HCT116 (cell line): Measurements from ENCODE around the gene ERMP1. TPM values are rescaled to one million over a fixed set of nuclear protein-coding genes. Genes with fewer than 3 reads are reported as not detected.

Experiments used
- ATAC-seq: fragments of 200-7000 bp; cut with Tn5 transposase; 2 replicates; pipeline ENCODE4 v1.9.1; 2020; ENCODE audit warnings: mild to moderate bottlenecking, moderate library complexity
- BruUV-seq: library from RNA; stranded (reverse); fragments of 400-500 nt; replicated peaks from 2 replicates; lab custom pipeline; 2021; lab: Mats Ljungman, UMichigan
- CTCF ChIA-PET: fragments of 300-600 bp; sonication (Branson Sonifier 250); formaldehyde crosslinking; loops from one replicate; lab custom pipeline; 2021; ENCODE audit warnings: antibody characterized with exemption; lab: Charles Lee
- POLR2A ChIA-PET: fragments of 300-600, 350-600 bp; sonication (Branson Sonifier 250); formaldehyde crosslinking; loops from one replicate; lab custom pipeline; 2021; ENCODE audit warnings: antibody characterized with exemption; lab: Charles Lee
- RAD21 ChIA-PET, 2 experiments: fragments of 300-600 bp; sonication (Branson Sonifier 250); formaldehyde crosslinking; loops; one replicate each; lab custom pipeline; 2023; ENCODE audit warnings: low total read pairs in 2 of 2; ENCODE audit not compliant: uncharacterized antibody in 2 of 2, unreplicated experiment in 2 of 2, low non-redundant PET in 1 of 2; lab: Charles Lee
- DNase-seq: peaks from one replicate; pipeline ENCODE4 v3.0.0-alpha.2; 2010; ENCODE audit warnings: low read depth, low spot score
- H2AFZ ChIP-seq: fragments of 200-600 bp; shearing (Covaris generic), sonication (generic); 2 replicates; pipeline ENCODE4 v1.6.1; 2017; ENCODE audit warnings: low read depth, mixed run types, mixed read lengths, antibody characterized with exemption, low read length; ENCODE audit not compliant: poor library complexity, severe bottlenecking
- H3K27ac ChIP-seq: 2 replicates; pipeline ENCODE4 v1.5.1; 2012; ENCODE audit warnings: low read depth, low read length
- H3K27me3 ChIP-seq: fragments of 200-600 bp; sonication (generic); 2 replicates; pipeline ENCODE4 v1.6.1; 2016; ENCODE audit warnings: mixed run types, low read length, mixed read lengths; ENCODE audit not compliant: insufficient read depth
- H3K36me3 ChIP-seq, 2 experiments: fragments of 200-500 bp in 1 of 2; fragments of 200-600 bp in 1 of 2; sonication (Bioruptor generic) in 1 of 2; sonication (generic) in 1 of 2; 2 replicates each; pipeline versions ENCODE4 v1.5.1 to v1.6.1; 2014 to 2016; ENCODE audit warnings: low read length in 2 of 2, inconsistent platforms in 1 of 2, mixed read lengths in 1 of 2, mixed run types in 1 of 2; ENCODE audit not compliant: insufficient read depth in 2 of 2, control insufficient read depth in 1 of 2
- H3K4me1 ChIP-seq, 2 experiments: fragments of 200-600 bp in 1 of 2; sonication (generic) in 1 of 2; 2 replicates each; pipeline versions ENCODE4 v1.5.1 to v1.6.1; 2012 to 2017; ENCODE audit warnings: low read length in 2 of 2, inconsistent platforms in 1 of 2, mild to moderate bottlenecking in 1 of 2, mixed read lengths in 1 of 2, mixed run types in 1 of 2, moderate library complexity in 1 of 2; ENCODE audit not compliant: insufficient read depth in 2 of 2, control insufficient read depth in 1 of 2
- H3K4me2 ChIP-seq: fragments of 200-600 bp; sonication (generic); 2 replicates; pipeline ENCODE4 v1.6.1; 2017; ENCODE audit warnings: mixed run types, low read length, mixed read lengths
- H3K4me3 ChIP-seq, 2 experiments: fragments of 200-600 bp in 1 of 2; sonication (generic) in 1 of 2; replicated peaks in 1 of 2; 2 replicates each; pipeline ENCODE4 v1.5.1; 2011 to 2016; ENCODE audit warnings: low read length in 2 of 2, control low read depth in 1 of 2, low read depth in 1 of 2, mild to moderate bottlenecking in 1 of 2, mixed read lengths in 1 of 2, mixed run types in 1 of 2
- H3K79me2 ChIP-seq: fragments of 200-600 bp; sonication (generic); 2 replicates; pipeline ENCODE4 v1.6.1; 2017; ENCODE audit warnings: mild to moderate bottlenecking, mixed run types, low read length, moderate library complexity, mixed read lengths; ENCODE audit not compliant: insufficient read depth
- H3K9ac ChIP-seq: fragments of 200-600 bp; sonication (generic); 2 replicates; pipeline ENCODE4 v1.6.1; 2016; ENCODE audit warnings: low read length, mixed read lengths
- H3K9me2 ChIP-seq: fragments of 200-600 bp; sonication (generic), shearing (Covaris generic); 2 replicates; pipeline ENCODE4 v1.6.1; 2017; ENCODE audit warnings: mixed run types, mild to moderate bottlenecking, moderate library complexity; ENCODE audit not compliant: insufficient read depth
- H3K9me3 ChIP-seq, 2 experiments: fragments of 200-500 bp in 1 of 2; fragments of 200-600 bp in 1 of 2; sonication (Bioruptor generic) in 1 of 2; sonication (generic) in 1 of 2; 2 replicates each; pipeline ENCODE4 v1.6.1; 2014 to 2017; ENCODE audit warnings: low read length in 2 of 2, mixed read lengths in 2 of 2, inconsistent platforms in 1 of 2, low read depth in 1 of 2, mild to moderate bottlenecking in 1 of 2, mixed run types in 1 of 2, moderate library complexity in 1 of 2; ENCODE audit not compliant: control insufficient read depth in 1 of 2, insufficient read depth in 1 of 2
- H4K20me1 ChIP-seq: fragments of 200-600 bp; sonication (generic), shearing (Covaris generic); 2 replicates; pipeline ENCODE4 v1.6.1; 2017; ENCODE audit warnings: mixed run types, mild to moderate bottlenecking, moderate library complexity; ENCODE audit not compliant: insufficient read depth
- ATF3 ChIP-seq: IDR thresholded peaks from 2 replicates; pipeline ENCODE4 v1.6.1; 2012
- ELF1 ChIP-seq: IDR thresholded peaks from 2 replicates; pipeline ENCODE4 v1.6.1; 2012; ENCODE audit warnings: low read depth, borderline replicate concordance
- EZH2 ChIP-seq: fragments of 200-600 bp; sonication (generic); IDR thresholded peaks from 2 replicates; pipeline ENCODE4 v1.6.1; 2017; ENCODE audit warnings: antibody characterized with exemption, mixed run types
- EZH2phosphoT487 ChIP-seq: fragments of 200-600 bp; IDR thresholded peaks from 2 replicates; pipeline ENCODE4 v1.6.1; 2018; ENCODE audit warnings: antibody characterized with exemption, borderline replicate concordance
- JUND ChIP-seq: IDR thresholded peaks from 2 replicates; pipeline ENCODE4 v1.6.1; 2012
- POLR2A ChIP-seq: IDR thresholded peaks from 2 replicates; pipeline ENCODE4 v1.7.0; 2011; ENCODE audit warnings: borderline replicate concordance; ENCODE audit not compliant: insufficient read depth, insufficient read length; ENCODE audit errors: extremely low read depth
- RAD21 ChIP-seq: IDR thresholded peaks from 2 replicates; pipeline ENCODE4 v1.6.1; 2012; ENCODE audit warnings: low read depth, mild to moderate bottlenecking
- SP1 ChIP-seq: IDR thresholded peaks from 2 replicates; pipeline ENCODE4 v1.6.1; 2012; ENCODE audit warnings: low read depth
- SRF ChIP-seq: IDR thresholded peaks from 2 replicates; pipeline ENCODE4 v1.6.1; 2012; ENCODE audit warnings: low read depth
- TCF7L2 ChIP-seq: IDR thresholded peaks from 2 replicates; pipeline ENCODE4 v1.7.0; 2011; ENCODE audit warnings: borderline replicate concordance, inconsistent platforms; ENCODE audit not compliant: insufficient read depth, insufficient read length; ENCODE audit errors: extremely low read depth
- YY1 ChIP-seq: IDR thresholded peaks from 2 replicates; pipeline ENCODE4 v1.6.1; 2011; ENCODE audit warnings: low read length, low read depth, moderate library complexity, mild to moderate bottlenecking; ENCODE audit not compliant: insufficient replicate concordance; ENCODE audit errors: extremely low read depth
- ZBTB33 ChIP-seq: IDR thresholded peaks from 2 replicates; pipeline ENCODE4 v1.6.1; 2011; ENCODE audit warnings: mild to moderate bottlenecking, low read length, moderate library complexity; ENCODE audit not compliant: insufficient replicate concordance; ENCODE audit errors: extremely low read depth
- ZFX ChIP-seq: fragments of 450-650 bp; IDR thresholded peaks from 2 replicates; pipeline ENCODE4 v1.6.1; 2017
- ZNF274 ChIP-seq: fragments of 200-500 bp; sonication (Bioruptor generic); IDR thresholded peaks from 2 replicates; pipeline ENCODE4 v1.6.1; 2014; ENCODE audit warnings: mild to moderate bottlenecking, low read depth, low read length, inconsistent platforms
- intact Hi-C: fragments of 100-400 bp; cut with micrococcal nuclease; formaldehyde crosslinking; loops from 2 replicates; pipeline ENCODE4 v1.10.0; 2022
- total RNA-seq: library from RNA; stranded (reverse); gene quantifications from one replicate; pipeline ENCODE4 v1.2.1, GENCODE V29; 2021; ENCODE audit not compliant: unreplicated experiment
- TF ChIP-seq, protein P1 (sequence below): IDR thresholded peaks from 2 replicates; pipeline ENCODE4 v1.6.1; 2012; ENCODE audit warnings: low read depth
- TF ChIP-seq, protein P2 (sequence below): IDR thresholded peaks from 2 replicates; pipeline ENCODE4 v1.6.1; 2012

Gene ERMP1
- total RNA-seq, 1 experiment from 2014 or later: 29.9 TPM

- BruUV-seq: no TSS peak
- no peak overlapping the region for H3K27ac ChIP-seq
- no peak overlapping the region for H2AFZ ChIP-seq
- H3K9me3 ChIP-seq: no peaks in the 10 kb centered on the region
- CTCF ChIA-PET: interaction anchor here (0.8 kb wide), 1 partner anchor 25 kb away, joined by 3 read pairs; the partner anchor contains the start of gene ERMP1
- intact Hi-C loops: no loop called here
- TF ChIP-seq, protein P1, sequence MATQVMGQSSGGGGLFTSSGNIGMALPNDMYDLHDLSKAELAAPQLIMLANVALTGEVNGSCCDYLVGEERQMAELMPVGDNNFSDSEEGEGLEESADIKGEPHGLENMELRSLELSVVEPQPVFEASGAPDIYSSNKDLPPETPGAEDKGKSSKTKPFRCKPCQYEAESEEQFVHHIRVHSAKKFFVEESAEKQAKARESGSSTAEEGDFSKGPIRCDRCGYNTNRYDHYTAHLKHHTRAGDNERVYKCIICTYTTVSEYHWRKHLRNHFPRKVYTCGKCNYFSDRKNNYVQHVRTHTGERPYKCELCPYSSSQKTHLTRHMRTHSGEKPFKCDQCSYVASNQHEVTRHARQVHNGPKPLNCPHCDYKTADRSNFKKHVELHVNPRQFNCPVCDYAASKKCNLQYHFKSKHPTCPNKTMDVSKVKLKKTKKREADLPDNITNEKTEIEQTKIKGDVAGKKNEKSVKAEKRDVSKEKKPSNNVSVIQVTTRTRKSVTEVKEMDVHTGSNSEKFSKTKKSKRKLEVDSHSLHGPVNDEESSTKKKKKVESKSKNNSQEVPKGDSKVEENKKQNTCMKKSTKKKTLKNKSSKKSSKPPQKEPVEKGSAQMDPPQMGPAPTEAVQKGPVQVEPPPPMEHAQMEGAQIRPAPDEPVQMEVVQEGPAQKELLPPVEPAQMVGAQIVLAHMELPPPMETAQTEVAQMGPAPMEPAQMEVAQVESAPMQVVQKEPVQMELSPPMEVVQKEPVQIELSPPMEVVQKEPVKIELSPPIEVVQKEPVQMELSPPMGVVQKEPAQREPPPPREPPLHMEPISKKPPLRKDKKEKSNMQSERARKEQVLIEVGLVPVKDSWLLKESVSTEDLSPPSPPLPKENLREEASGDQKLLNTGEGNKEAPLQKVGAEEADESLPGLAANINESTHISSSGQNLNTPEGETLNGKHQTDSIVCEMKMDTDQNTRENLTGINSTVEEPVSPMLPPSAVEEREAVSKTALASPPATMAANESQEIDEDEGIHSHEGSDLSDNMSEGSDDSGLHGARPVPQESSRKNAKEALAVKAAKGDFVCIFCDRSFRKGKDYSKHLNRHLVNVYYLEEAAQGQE: no peak
- TF ChIP-seq ELF1: no peak
- no peak for TF ChIP-seq SRF
- no peak for TF ChIP-seq TCF7L2
- TF ChIP-seq YY1: no peak
- no peak for TF ChIP-seq JUND
- TF ChIP-seq EZH2phosphoT487: no peak
- TF ChIP-seq SP1: no peak
- TF ChIP-seq ATF3: no peak
- no peak for TF ChIP-seq POLR2A
- TF ChIP-seq ZNF274: no peak
- TF ChIP-seq RAD21: no peak
- no peak for TF ChIP-seq ZBTB33
- TF ChIP-seq, protein P2, sequence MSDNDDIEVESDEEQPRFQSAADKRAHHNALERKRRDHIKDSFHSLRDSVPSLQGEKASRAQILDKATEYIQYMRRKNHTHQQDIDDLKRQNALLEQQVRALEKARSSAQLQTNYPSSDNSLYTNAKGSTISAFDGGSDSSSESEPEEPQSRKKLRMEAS: no peak
- no peak for TF ChIP-seq EZH2
- TF ChIP-seq ZFX: no peak
- H3K9ac ChIP-seq: no peak overlapping the region
- no peaks in the 10 kb centered on the region for H3K36me3 ChIP-seq
- H3K79me2 ChIP-seq: no peaks in the 10 kb centered on the region
- no peak overlapping the region for H3K4me3 ChIP-seq
- RAD21 ChIA-PET: no interaction called here
- H3K4me2 ChIP-seq: no peak overlapping the region
- ATAC-seq (no peak), DNase-seq (no peak)
- H3K4me1 ChIP-seq: no peaks in the 10 kb centered on the region
- POLR2A ChIA-PET: no interaction called here
- no peaks in the 10 kb centered on the region for H3K27me3 ChIP-seq
- no peaks in the 10 kb centered on the region for H3K9me2 ChIP-seq
- H4K20me1 ChIP-seq: no peaks in the 10 kb centered on the region
Observed at GRCh38 chr9:5857928-5858327, 25.0 kb upstream of the ERMP1 start.
